Measurements from ENCODE around the gene ERICH4. TPM values are rescaled to one million over a fixed set of nuclear protein-coding genes. Genes with fewer than 3 reads are reported as not detected.
"Not testable (repeated sequence)": the region's sequence is repeated elsewhere in the genome, so short reads cannot be mapped to it uniquely, and the experiment has no call there.

The ERICH4 gene
- total RNA-seq, 2 experiments from 2014 or later: not detected

GRCh38 chr19:41428481-41428859 lies 14.5 kb upstream of the ERICH4 start:
- CTCF ChIA-PET: interaction anchor here (0.8 to 2.3 kb wide), 5 partner anchors 11 to 76 kb away, joined by 3 to 11 read pairs (median 7); partner anchors contain the start of gene DMAC2
- H3K4me1 Mint-ChIP-seq: peaks cover 45% of the 10 kb centered on the region
- H3K4me3 Mint-ChIP-seq: peak overlapping the region; percentile 80
- H3K27me3 Mint-ChIP-seq: no peaks in the 10 kb centered on the region
- H3K36me3 Mint-ChIP-seq (ENCODE audit: low read depth): peaks cover 34% of the 10 kb centered on the region
- no peaks in the 10 kb centered on the region for H3K9me3 Mint-ChIP-seq
- peak overlapping the region; percentile 63 for H3K27ac Mint-ChIP-seq
- POLR2A ChIA-PET: interaction anchor here (1.0 to 3.9 kb wide), 5 partner anchors 11 to 165 kb away, joined by 3 to 30 read pairs (median 4); partner anchors contain the start of gene DMAC2
- no peak for DNase-seq

GRCh38 chr19:41430922-41431321 lies 12.0 kb upstream of the ERICH4 start:
- no peaks in the 10 kb centered on the region for H3K27me3 Mint-ChIP-seq
- no peaks in the 10 kb centered on the region for H3K9me3 Mint-ChIP-seq
- POLR2A ChIA-PET: interaction anchor here (0.9 to 1.9 kb wide), 2 partner anchors 103 to 110 kb away, joined by 3 to 7 read pairs; no protein-coding TSS in a partner anchor
- no peak overlapping the region for H3K4me3 Mint-ChIP-seq
- H3K36me3 Mint-ChIP-seq (ENCODE audit: low read depth): peaks cover 34% of the 10 kb centered on the region
- CTCF ChIA-PET: interaction anchor here (0.6 to 1.7 kb wide), 8 partner anchors 8 to 1126 kb away, joined by 3 to 6 read pairs (median 3); partner anchors contain the start of genes B9D2 and DMAC2
- H3K4me1 Mint-ChIP-seq: peaks cover 40% of the 10 kb centered on the region
- no peak for DNase-seq
- peak overlapping the region; percentile 51 for H3K27ac Mint-ChIP-seq

- Mint-ChIP-seq H3K27me3 (no peaks in the 10 kb centered on the region), H3K4me1 (peaks cover 37% of the 10 kb centered on the region), H3K27ac (no peak overlapping the region), H3K4me3 (no peak overlapping the region), H3K36me3 (ENCODE audit: low read depth) (peaks cover 40% of the 10 kb centered on the region), H3K9me3 (no peaks in the 10 kb centered on the region)
- POLR2A ChIA-PET: interaction anchor here (0.9 to 1.9 kb wide), 2 partner anchors 104 to 110 kb away, joined by 3 to 7 read pairs; no protein-coding TSS in a partner anchor
- CTCF ChIA-PET: interaction anchor here (0.7 to 1.7 kb wide), 7 partner anchors 8 to 124 kb away, joined by 3 to 6 read pairs (median 3); partner anchors contain the start of genes B9D2 and DMAC2
- DNase-seq: peak; percentile 33
Observed at GRCh38 chr19:41431426-41432386, 11.2 kb upstream of the ERICH4 start.

- CTCF ChIA-PET: interaction anchor here (0.6 to 0.9 kb wide), 2 partner anchors 130 to 229 kb away, joined by 3 read pairs; no protein-coding TSS in a partner anchor
Observed at GRCh38 chr19:41433171-41433570, 9.8 kb upstream of the ERICH4 start.

GRCh38 chr19:41434450-41434849 lies 8.5 kb upstream of the ERICH4 start:
- Mint-ChIP-seq H3K4me1 (peaks cover 12% of the 10 kb centered on the region), H3K27me3 (no peaks in the 10 kb centered on the region), H3K9me3 (no peaks in the 10 kb centered on the region), H3K36me3 (ENCODE audit: low read depth) (peaks cover 35% of the 10 kb centered on the region), H3K27ac (peak overlapping the region; percentile 58), H3K4me3 (no peak overlapping the region)
- POLR2A ChIA-PET: no interaction called here
- CTCF ChIA-PET: interaction anchor here (0.7 kb wide), 1 partner anchor 679 kb away, joined by 4 read pairs; no protein-coding TSS in a partner anchor
- DNase-seq: no peak

More at GRCh38 chr19:41433171-41433570, 9.8 kb upstream of the ERICH4 start:
- DNase-seq: no peak
- POLR2A ChIA-PET: no interaction called here
- H3K27ac Mint-ChIP-seq: no peak overlapping the region
- H3K36me3 Mint-ChIP-seq (ENCODE audit: low read depth): peaks cover 35% of the 10 kb centered on the region
- H3K9me3 Mint-ChIP-seq: no peaks in the 10 kb centered on the region
- no peaks in the 10 kb centered on the region for H3K27me3 Mint-ChIP-seq
- no peak overlapping the region for H3K4me3 Mint-ChIP-seq
- H3K4me1 Mint-ChIP-seq: peaks cover 24% of the 10 kb centered on the region

- H3K27me3 Mint-ChIP-seq, H3K4me3 Mint-ChIP-seq, H3K9me3 Mint-ChIP-seq, H3K27ac Mint-ChIP-seq, POLR2A ChIA-PET, DNase-seq: not testable (repeated sequence)
- H3K36me3 Mint-ChIP-seq (ENCODE audit: low read depth): peaks cover 35% of the 10 kb centered on the region
- CTCF ChIA-PET: interaction anchor here (0.6 to 0.7 kb wide), 2 partner anchors 112 to 135 kb away, joined by 3 read pairs; no protein-coding TSS in a partner anchor
- H3K4me1 Mint-ChIP-seq: peaks cover 12% of the 10 kb centered on the region
Observed at GRCh38 chr19:41435376-41435775, 7.6 kb upstream of the ERICH4 start.

- no peak for DNase-seq
- H3K27me3 Mint-ChIP-seq: no peaks in the 10 kb centered on the region
- no peak overlapping the region for H3K4me3 Mint-ChIP-seq
- H3K4me1 Mint-ChIP-seq: peaks cover 10% of the 10 kb centered on the region
- POLR2A ChIA-PET: no interaction called here
- peaks cover 33% of the 10 kb centered on the region for H3K36me3 Mint-ChIP-seq (ENCODE audit: low read depth)
- no peaks in the 10 kb centered on the region for H3K9me3 Mint-ChIP-seq
- CTCF ChIA-PET: interaction anchor here (0.6 kb wide), 1 partner anchor 134 kb away, joined by 3 read pairs; no protein-coding TSS in a partner anchor
- H3K27ac Mint-ChIP-seq: no peak overlapping the region
Observed at GRCh38 chr19:41435936-41436673, 6.9 kb upstream of the ERICH4 start.

GRCh38 chr19:41436674-41436951 lies 6.3 kb upstream of the ERICH4 start:
- H3K27ac Mint-ChIP-seq: no peak overlapping the region
- H3K4me3 Mint-ChIP-seq: no peak overlapping the region
- CTCF ChIA-PET: no interaction called here
- DNase-seq: no peak
- peaks cover 29% of the 10 kb centered on the region for H3K36me3 Mint-ChIP-seq (ENCODE audit: low read depth)
- H3K4me1 Mint-ChIP-seq: peaks cover 10% of the 10 kb centered on the region
- POLR2A ChIA-PET: no interaction called here
- no peaks in the 10 kb centered on the region for H3K9me3 Mint-ChIP-seq
- no peaks in the 10 kb centered on the region for H3K27me3 Mint-ChIP-seq

- Mint-ChIP-seq H3K36me3 (ENCODE audit: low read depth) (peaks cover 15% of the 10 kb centered on the region), H3K9me3 (no peaks in the 10 kb centered on the region), H3K27me3 (no peaks in the 10 kb centered on the region), H3K4me3 (no peak overlapping the region), H3K4me1 (peaks cover 11% of the 10 kb centered on the region), H3K27ac (peak overlapping the region; percentile 42)
- POLR2A ChIA-PET: interaction anchor here (1.2 to 2.2 kb wide), 4 partner anchors 10 to 172 kb away, joined by 3 to 30 read pairs (median 6); partner anchors contain the start of gene B3GNT8
- CTCF ChIA-PET: interaction anchor here (2.7 kb wide), 1 partner anchor 19 kb away, joined by 18 read pairs; no protein-coding TSS in a partner anchor
- DNase-seq: no peak
Observed at GRCh38 chr19:41437944-41438574, 4.9 kb upstream of the ERICH4 start.

GRCh38 chr19:41439441-41440222 lies 3.3 kb upstream of the ERICH4 start, which contains the start of gene DMAC2:
Gene DMAC2, minus strand, starts transcription at chr19:41439912. Its CDS starts 13 bp downstream, at chr19:41439899.
- Mint-ChIP-seq H3K27me3 (peaks cover 9% of the 10 kb centered on the region), H3K4me3 (no peak within 1 kb of the TSS), H3K27ac (no peak within 1 kb of the TSS), H3K9me3 (no peaks in the 10 kb centered on the region), H3K36me3 (ENCODE audit: low read depth) (peaks cover 10% of the 10 kb centered on the region), H3K4me1 (peaks cover 14% of the 10 kb centered on the region)
- ChIA-PET POLR2A (interaction anchor here (0.5 to 3.0 kb wide), 29 partner anchors 9 to 176 kb away, joined by 3 to 30 read pairs (median 5); partner anchors contain the start of genes B3GNT8, B9D2, CEACAM21 and HNRNPUL1), CTCF (interaction anchor here (0.5 to 3.0 kb wide), 27 partner anchors 9 to 805 kb away, joined by 3 to 42 read pairs (median 5); partner anchors contain the start of genes B3GNT8, B9D2 and CEACAM21)
- peak; percentile 98 for DNase-seq

- Mint-ChIP-seq H3K27ac (no peak overlapping the region), H3K4me1 (peaks cover 13% of the 10 kb centered on the region), H3K27me3 (peaks cover 9% of the 10 kb centered on the region), H3K4me3 (no peak overlapping the region), H3K36me3 (ENCODE audit: low read depth) (peaks cover 5% of the 10 kb centered on the region), H3K9me3 (no peaks in the 10 kb centered on the region)
- ChIA-PET POLR2A (interaction anchor here (3.0 kb wide), 1 partner anchor 78 kb away, joined by 10 read pairs; the partner anchor contains the start of gene B9D2), CTCF (interaction anchor here (3.0 kb wide), 2 partner anchors 7 to 77 kb away, joined by 26 to 42 read pairs; partner anchors contain the start of gene B9D2)
- DNase-seq: no peak
Observed at GRCh38 chr19:41441321-41441945, 1.5 kb upstream of the ERICH4 start.
